Choroid plexus epithelial cell (primary cell): ENCODE measurements around the gene MAP7.
A peak's percentile ranks its signal among the peaks of the same experiment; 100 is the strongest.

Experiments
- DNase-seq: peaks from one replicate; pipeline ENCODE4 v3.0.0-alpha.2; 2010; ENCODE audit warnings: low read depth
- H3K4me3 ChIP-seq: 2 replicates; pipeline ENCODE4 v1.5.1; 2011; ENCODE audit warnings: low read depth, mild to moderate bottlenecking, control low read depth, low read length, moderate library complexity
- CTCF ChIP-seq: conservative IDR thresholded peaks from 2 replicates; pipeline ENCODE4 v1.5.1; 2011; ENCODE audit warnings: low read depth, mild to moderate bottlenecking, control low read depth, inconsistent platforms, low read length, moderate library complexity

Gene MAP7

DNA sequence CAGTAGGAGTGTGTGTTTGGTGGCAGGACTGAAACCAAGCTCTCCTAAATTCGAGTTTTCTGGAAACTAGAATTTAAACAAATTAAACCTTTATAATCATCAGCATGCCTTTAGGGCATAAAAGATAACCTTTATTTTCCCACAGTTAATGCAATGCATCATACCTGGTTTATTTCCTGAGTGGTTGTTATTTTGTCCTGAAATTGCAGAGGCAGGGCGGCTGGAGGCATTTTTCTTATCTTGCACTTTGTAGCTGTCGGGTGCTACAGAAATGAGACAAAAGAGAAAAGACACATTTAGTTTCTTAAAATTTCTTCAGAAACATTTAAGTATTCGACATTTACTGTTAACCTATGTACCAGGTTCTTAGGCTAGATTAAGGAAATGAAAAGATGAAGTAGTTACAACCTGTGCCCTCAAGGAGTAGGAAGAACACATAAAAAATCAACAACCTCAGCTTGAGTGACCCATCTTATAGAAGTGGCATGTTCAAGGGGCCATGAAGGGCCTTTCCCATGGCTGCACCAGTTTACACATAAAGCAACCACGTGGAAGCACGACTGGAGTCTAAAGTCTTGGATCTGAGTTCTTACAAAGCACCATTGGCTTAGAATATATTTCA, 128.6 kb downstream of the MAP7 start:
- no peak for TF ChIP-seq CTCF
- DNase-seq: no peak
- H3K4me3 ChIP-seq: no peak overlapping the region

DNA sequence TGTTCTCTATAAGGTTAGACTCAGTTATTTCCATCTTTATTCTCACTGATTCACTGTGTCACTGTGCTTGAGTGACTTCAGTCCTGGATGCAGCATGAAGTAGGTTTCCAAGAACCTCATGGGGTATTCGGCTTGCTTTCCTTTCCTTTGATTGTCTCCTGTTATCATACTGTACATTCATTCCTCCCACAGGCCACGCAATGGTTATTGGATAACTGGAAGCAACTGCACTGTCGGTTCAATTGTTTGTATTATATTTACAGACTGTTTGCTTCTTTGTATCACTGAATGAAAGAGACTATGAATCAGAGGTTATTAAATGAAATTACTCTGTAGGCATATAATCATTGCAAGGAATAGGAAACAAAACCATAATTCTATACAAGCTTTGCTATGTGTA, 129.4 kb downstream of the MAP7 start:
- no peak overlapping the region for H3K4me3 ChIP-seq

GRCh38 chr6:136415351-136416007, 134.7 kb downstream of the MAP7 start:
- no peak for TF ChIP-seq CTCF

More for the DNA sequence above, 129.4 kb downstream of the MAP7 start:
- no peak for DNase-seq
- TF ChIP-seq CTCF: no peak

GRCh38 chr6:136412410-136412809, 137.8 kb downstream of the MAP7 start:
- DNase-seq: no peak
- H3K4me3 ChIP-seq: no peak overlapping the region
- no peak for TF ChIP-seq CTCF

More at GRCh38 chr6:136415351-136416007, 134.7 kb downstream of the MAP7 start:
- peak; percentile 26 for DNase-seq
- H3K4me3 ChIP-seq: no peak overlapping the region

GRCh38 chr6:136411453-136412354, 138.5 kb downstream of the MAP7 start:
- no peak overlapping the region for H3K4me3 ChIP-seq
- DNase-seq: no peak
- no peak for TF ChIP-seq CTCF

GRCh38 chr6:136411025-136411325, 139.2 kb downstream of the MAP7 start:
- DNase-seq: no peak
- no peak for TF ChIP-seq CTCF
- no peak overlapping the region for H3K4me3 ChIP-seq
